DMS53 (cell line): Measurements from ENCODE around the gene CPXM2.

Source experiments
- DNase-seq: peaks from one replicate; lab custom pipeline; 2025; lab: John Stamatoyannopoulos, UW

Gene CPXM2

GRCh38 chr10:123796736-123797135 lies 94.9 kb downstream of the CPXM2 start:
- no peak for DNase-seq

GRCh38 chr10:123795846-123796590 lies 95.6 kb downstream of the CPXM2 start:
- DNase-seq = no peak

- no peak for DNase-seq
Observed at GRCh38 chr10:123795196-123795780, 96.3 kb downstream of the CPXM2 start.

GRCh38 chr10:123792248-123792978 lies 99.2 kb downstream of the CPXM2 start:
- DNase-seq = no peak

- peak; percentile 61 for DNase-seq
Observed at GRCh38 chr10:123790132-123790885, 101.3 kb downstream of the CPXM2 start.

GRCh38 chr10:123788981-123789380 lies 102.6 kb downstream of the CPXM2 start:
- DNase-seq = no peak

GRCh38 chr10:123787566-123787965 lies 104.0 kb downstream of the CPXM2 start:
- no peak for DNase-seq

- no peak for DNase-seq
Observed at GRCh38 chr10:123786896-123787295, 104.7 kb downstream of the CPXM2 start.

- DNase-seq = no peak
Observed at GRCh38 chr10:123786306-123786705, 105.3 kb downstream of the CPXM2 start.

GRCh38 chr10:123784646-123785045 lies 107.0 kb downstream of the CPXM2 start:
- no peak for DNase-seq

GRCh38 chr10:123784216-123784615 lies 107.4 kb downstream of the CPXM2 start:
- no peak for DNase-seq

- DNase-seq = no peak
Observed at GRCh38 chr10:123783296-123783695, 108.3 kb downstream of the CPXM2 start.

GRCh38 chr10:123782549-123782948 lies 109.1 kb downstream of the CPXM2 start:
- no peak for DNase-seq

GRCh38 chr10:123781956-123782500 lies 109.6 kb downstream of the CPXM2 start:
- DNase-seq = no peak

- no peak for DNase-seq
Observed at GRCh38 chr10:123781324-123781900, 110.2 kb downstream of the CPXM2 start.

- DNase-seq = no peak
Observed at GRCh38 chr10:123778719-123779517, 112.7 kb downstream of the CPXM2 start.

- DNase-seq = no peak
Observed at GRCh38 chr10:123777881-123778280, 113.7 kb downstream of the CPXM2 start.

- DNase-seq = no peak
Observed at GRCh38 chr10:123774132-123774742, 117.4 kb downstream of the CPXM2 start.

GRCh38 chr10:123772645-123773508 lies 118.7 kb downstream of the CPXM2 start:
- no peak for DNase-seq
